Mucosa of gallbladder (tissue), 1 donor: ENCODE measurements around the gene NWD2. TPM values are rescaled to one million over a fixed set of nuclear protein-coding genes. Genes with fewer than 3 reads are reported as not detected.

ENCODE experiments used
- DNase-seq: peaks from one replicate; pipeline ENCODE4 v3.0.0-alpha.2; 2020; ENCODE audit warnings: low spot score
- total RNA-seq: library from RNA; stranded (reverse); gene quantifications from one replicate; pipeline ENCODE4 v1.2.1, GENCODE V29; 2021
- donor health status: DM: no; HTN: no; CAD: no.

NWD2 gene
- total RNA-seq, 1 donor from 2014 or later = 0.09 TPM

DNA sequence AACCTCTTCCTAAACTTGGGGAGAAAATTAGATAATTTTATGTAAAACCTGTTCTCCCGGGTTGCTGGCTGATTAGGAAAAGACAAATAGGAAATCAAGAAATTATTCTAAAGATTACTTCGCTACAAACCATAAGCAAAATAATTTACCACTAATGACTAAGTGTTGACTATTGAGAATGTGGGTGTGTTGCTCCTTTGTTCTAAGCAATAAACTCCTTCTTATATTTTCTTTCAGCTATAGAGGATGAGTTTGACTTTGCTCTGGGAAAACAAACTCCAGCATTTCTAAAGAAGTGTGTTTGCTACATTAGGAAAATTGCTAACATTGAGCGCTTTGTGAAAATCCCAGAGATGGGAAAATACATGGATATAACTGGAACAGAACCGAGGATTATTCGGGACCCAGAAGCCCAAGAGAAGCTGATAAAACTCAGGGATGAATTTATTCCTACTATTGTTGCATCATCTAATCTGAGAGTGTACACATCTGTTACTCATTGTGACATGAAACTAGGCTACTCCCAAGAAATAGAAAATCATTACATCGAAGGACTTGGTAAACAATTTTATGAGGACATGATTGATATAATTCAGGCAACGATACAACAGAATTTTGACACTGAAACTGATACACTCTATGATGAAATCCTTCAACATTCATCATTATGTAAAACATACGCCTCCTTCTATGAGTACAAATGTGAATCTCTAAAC, 194.2 kb downstream of the NWD2 start:
- no peak for DNase-seq

DNA sequence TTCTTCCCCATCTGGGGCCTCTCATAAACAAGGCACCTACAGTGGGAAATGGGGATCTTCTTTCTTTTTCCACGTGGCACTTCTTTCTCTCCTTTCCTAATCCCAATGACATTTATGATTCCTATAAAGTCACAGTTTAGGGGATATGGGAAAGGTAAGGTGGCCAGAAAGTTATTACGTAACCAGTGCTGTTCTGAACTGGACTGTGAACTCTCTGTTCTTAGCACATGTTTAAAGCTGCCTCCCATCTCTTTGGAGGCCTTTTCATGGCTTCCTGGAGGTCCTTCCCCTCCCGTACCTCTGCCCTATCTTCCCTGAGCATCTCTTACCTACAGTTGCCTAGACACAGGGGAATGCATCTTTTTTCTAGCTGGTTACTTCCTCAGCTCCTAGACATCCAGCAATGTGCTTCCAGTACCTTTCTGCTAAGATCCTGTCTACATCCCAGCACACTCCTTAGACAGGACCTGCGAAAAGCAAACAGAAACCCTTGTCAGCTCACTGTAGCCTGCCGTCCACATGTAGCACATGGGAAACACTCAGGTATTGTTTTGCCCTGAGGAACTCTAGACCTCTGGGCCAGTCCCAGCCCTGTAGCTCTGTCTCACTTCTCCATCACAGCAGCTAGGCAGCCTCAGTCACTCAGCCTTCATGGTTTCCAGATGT, 195.4 kb downstream of the NWD2 start:
- no peak for DNase-seq

DNA sequence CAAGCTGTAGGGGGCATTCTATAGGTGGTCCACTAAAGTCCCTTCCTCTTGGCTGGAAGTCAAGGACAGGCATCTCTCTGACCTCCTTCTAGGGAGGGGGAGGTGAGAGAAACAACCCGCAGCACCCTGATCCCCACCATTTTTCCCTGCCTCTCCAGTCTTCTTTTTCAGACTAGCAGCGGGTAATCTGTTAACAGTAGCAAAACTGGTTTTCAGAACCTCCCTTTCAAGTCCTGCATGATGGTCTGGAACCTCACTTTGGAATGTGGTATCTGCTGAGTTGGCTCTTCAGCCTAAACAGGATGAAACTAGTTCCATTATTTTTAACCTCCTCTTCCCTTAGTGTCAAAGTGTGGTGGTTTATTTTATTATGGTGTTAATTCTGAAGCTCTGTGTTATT, 196.0 kb downstream of the NWD2 start:
- DNase-seq = no peak

DNA sequence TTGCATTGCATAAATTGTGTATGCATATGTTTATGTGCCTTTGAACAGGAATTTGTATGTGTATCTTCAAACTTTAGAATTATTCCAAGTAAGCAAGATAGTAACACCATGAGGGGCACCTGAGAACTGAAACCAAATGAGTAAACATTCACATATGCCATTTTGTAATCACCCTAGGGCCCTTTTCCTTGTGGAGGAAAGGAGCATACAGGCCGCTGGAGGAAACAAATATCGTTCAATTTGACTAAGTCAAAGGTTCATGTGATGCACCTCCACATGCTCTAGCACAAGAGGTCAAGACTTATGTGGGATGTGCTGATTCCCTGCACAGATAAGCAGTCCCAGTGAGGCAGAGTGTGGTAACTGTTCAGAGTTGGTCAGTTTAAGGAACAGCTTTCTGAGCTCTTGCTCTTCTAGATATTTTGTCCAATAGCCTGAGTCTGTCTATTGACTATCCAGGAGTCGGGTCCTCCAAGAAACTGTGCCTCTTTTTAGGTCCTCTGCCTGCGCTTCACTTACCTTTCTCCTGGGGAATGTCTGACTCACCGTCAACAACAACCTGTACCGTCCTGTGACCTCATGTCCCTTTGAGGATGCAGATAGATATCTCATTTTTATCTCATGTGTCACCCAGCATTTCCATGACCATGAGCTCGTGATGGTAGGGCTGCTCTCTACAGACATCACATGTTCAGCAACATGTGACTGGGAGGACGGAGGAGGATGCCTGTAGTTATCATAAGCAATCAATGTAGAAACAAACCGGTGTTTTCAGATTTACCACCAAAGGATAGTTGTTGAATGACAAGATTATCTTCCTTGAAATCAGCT, 196.9 kb downstream of the NWD2 start:
- DNase-seq = peak; percentile 51

DNA sequence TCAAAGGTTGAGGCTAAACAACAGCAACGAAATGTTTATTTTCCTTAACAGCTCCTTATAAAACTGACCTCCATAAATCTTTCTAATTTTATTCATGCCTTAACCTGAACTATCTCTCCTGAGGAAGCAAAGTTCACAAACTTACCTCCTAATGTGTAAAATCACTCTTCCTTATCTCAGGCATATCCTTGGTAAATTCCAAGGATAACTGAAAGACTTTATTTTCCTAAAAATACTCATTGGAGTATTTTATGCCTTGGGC, 197.4 kb downstream of the NWD2 start:
- DNase-seq = no peak

DNA sequence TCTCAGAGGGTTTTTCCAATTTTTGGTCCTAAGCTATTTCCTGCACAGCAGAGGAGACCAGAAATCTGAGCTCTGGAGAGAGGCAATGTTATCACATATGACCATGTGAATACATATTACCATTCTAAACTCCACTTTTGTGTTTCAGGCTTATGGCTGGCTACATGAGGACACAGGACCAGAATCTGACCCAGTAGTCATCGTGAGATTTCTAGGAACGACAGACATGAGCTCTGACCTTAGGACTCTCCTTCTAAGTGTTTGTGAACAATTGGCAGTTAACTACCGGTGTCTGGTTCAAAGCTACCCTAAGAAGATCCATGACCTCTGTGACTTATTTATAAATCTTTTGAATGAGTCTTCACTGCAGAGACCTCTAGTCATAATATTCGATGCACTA, 198.6 kb downstream of the NWD2 start:
- no peak for DNase-seq

DNA sequence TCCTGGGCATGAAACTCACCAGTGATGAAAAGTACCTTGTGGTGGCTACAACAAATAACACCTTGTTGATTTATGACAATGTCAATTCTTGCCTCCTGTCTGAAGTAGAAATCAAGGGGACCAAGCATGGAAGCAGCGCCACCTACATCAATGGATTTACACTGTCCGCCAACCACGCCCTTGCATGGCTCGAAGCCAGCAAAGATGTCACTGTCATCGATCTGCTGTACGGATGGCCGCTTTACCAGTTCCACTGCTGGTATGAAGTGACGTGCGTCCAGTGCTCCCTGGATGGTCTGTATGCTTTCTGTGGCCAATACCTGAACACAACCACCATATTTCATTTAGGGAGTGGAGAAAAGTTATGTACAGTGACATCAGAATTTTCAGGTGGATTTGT, 200.5 kb downstream of the NWD2 start:
- DNase-seq = no peak

DNA sequence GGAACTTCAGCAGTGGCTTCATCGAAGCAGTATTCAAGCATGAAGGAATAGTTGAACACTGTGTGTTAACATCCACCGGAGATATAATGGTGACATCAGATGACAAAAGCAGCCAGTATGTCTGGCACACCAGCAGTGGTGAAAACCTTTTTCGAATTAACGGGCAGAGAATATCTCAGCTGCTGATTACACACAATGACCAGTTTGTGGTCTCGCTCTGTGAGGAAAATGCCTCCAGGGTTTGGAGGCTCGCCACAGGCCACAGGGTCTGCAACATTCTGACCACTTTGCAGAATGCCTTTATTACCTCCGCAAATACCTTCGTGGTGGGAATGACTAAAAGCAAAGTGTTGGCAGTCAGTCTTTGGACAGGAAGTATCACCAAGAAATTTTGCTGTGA, 201.5 kb downstream of the NWD2 start:
- DNase-seq = no peak

DNA sequence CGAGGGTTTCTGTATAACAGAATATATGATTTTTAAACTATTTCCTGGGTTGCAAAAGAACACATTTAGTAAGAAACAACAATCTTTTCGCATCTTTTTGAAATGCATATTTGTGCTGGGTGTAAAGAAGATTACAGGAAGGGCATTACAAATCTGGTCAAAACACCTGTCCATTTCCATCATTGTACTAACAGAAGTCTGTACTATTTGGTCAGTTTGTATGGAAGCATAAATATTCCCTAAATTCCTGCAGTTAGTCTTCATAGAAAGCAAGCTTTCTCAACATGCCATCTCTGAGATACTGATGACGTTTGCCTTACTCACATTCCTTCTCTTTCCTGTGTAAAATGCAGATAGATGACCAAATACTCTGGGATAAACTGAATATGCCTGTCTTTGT, 203.3 kb downstream of the NWD2 start:
- no peak for DNase-seq

DNA sequence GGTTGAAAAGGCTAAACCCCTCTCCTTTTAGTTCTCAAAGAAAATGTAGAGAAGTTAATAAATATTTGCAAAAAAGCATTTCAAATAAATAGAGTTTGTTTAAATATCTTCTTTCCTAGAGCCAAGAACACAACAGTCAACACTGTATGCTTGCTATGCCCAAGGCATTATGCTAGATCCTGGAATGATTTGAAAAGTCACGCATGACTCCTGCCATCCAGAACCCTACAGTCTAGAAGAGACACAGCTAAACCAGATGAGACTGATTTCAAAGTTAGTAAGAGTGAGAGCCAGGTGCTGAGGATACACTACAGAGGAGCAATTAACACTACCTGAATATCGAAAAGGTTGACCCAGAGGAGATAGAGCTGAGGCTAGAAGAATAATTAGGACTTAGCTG, 205.8 kb downstream of the NWD2 start:
- no peak for DNase-seq

DNA sequence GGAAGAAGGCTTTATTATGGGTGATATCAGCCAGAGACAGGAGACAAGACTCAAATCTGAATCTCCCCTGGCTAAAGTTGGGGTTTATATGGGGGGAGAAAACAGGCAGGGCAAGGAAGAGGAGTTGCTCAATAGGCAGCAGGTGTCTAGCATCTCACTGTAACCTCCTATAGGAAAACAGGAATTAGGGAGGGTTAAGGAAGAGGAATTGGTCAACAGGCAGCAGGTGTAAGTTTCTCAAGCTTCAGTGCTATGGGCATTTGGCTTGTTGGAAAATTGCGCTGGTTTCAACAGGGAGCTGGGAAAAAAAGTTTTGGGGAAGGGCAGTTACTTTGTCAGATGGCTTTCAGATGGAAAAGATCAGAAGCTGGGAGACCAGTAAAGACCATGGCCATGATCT, 206.4 kb downstream of the NWD2 start:
- no peak for DNase-seq

DNA sequence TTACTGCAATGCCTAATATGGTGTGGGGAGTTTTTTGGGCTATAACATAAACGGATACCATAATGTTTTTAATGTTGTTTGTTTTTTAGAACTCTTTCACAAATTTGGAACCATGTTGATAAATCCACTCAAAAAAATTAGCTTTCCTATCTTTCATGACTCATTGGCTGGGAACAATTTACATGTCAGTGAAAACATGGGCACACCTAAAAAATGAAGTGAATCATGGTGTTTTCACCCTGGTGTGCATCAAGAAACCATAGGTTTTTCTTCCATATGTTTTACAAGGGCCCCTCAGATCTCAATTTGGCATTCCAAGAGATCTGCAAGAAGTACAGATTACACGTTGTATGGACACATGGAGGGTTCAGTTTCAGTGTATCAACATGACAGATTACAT, 207.1 kb downstream of the NWD2 start:
- DNase-seq = no peak

DNA sequence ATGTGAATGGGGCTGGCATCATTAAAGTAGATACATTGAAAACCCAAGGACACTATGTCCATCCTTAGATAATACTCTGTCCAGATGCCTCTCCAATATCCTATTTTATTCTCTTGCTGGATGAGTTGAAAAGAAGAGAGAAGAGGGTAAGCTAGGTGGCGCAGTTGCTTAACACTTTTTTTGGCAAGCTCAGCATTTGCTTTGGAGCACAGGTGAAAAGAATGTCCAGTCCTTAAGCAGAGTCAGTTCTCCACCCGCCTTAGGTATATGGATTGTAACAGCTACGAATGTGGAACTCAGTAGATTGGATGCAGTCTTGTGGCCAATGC, 208.4 kb downstream of the NWD2 start:
- DNase-seq = peak; percentile 78

DNA sequence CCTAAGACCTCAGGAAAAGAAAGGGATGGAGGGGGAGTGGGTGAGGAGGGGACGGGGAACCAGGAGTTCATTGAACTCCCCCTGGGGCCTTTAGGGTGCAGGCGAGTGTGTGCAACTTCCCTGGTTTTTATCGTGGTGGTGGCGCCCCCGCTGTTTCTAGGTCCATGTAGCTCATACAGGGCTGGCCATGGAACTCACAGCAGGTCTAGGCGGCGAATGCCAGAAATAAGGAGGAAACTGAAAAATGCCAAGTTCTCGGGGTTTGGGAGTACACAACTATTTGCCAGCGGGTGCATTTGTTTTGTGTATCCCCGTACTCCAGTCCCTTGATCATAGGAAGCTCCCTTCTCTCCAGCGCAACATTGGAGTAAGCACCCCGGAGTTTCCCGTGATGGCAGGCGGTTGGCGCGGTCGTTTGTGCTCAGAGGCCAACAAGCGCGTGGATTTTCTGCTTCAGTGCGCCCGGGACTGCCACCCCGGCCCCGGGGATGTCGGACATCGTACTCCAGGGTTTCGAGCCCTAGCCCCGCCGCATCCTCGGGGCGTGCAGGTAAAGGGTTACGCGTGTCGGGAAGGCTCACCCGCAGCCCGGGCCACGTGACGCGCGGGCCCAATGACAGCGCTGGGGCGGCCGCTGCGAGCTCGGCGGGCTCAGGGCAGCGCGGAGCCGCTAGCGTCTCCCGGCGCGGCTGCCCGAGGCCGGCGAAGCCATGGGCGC, 208.9 kb downstream of the NWD2 start:
- DNase-seq = peak; percentile 73

DNA sequence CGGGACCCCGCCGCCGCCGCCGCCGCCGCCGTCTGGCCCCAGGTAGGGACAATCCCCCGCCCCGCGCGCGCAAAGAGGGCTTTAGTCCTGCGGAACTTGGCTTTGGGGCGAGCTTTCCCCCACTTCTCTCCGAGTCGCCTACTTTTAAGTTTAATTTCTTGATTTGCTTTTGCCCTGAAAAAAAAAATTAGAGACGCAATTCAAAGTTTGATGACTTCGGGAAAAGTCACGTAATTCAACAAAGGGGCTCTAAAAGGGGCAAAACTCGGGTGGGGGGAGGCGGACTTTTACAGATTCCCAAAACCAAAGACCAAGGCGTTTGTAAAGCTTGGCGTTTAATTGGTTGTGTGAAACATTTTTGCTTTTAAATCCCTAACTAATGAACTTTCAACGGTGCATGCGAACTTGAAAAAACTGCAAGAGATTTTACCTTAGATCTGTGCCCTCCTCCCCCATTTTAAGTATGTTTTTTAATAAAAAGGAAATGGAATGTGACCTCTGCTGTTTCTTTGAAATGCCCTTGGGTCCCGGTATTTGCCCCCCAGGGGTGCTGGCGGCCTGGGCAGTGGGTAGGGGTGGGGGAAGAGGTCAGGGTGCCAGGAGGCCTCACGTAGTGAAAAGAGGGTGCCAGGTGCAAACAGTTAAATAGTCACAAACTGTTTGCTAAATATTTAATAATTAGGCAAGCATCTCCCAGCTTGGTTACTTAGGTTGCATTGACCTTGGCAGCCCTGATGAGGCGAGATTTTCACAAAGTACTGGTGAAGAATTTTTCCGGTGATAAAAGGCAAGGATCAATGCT, 209.7 kb downstream of the NWD2 start:
- DNase-seq = no peak

DNA sequence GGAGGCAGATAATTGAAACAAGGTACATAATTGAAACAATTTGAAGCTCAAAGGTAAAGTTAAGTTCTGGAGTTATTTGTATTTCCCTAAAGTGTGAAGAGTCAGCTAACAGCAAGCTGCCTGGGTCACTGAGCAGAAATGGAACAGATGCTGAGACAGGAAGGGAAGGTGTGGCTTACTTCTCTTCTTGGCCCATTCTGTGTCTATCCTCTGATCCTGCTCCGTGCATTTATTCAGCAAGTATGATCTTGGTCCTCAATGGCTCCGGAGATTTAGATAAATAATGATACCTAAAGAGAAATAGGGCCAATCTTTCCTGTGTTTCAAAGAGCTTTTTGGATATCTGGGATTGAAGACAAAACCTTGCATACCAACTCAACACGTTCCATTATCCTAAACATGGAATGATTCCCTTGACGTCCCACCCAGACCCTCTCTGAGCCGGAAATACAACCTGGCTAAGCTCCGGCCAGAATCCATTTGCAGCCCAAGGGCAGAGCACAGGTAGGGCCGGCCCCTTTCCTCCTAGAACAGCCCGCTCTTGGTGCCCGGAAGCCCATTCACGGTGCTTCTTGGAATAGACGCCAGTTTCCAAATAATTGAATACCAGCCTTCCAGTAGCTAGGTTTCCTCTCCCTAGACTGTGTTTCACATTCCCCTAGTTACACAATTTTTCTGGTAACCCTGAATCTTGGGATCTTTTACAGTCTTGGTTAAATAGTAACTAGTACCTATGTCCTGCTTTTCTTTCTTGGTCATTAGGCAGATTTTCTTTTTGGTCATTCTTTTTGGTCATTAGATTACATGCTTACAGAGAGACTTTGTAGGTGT, 211.0 kb downstream of the NWD2 start:
- no peak for DNase-seq

DNA sequence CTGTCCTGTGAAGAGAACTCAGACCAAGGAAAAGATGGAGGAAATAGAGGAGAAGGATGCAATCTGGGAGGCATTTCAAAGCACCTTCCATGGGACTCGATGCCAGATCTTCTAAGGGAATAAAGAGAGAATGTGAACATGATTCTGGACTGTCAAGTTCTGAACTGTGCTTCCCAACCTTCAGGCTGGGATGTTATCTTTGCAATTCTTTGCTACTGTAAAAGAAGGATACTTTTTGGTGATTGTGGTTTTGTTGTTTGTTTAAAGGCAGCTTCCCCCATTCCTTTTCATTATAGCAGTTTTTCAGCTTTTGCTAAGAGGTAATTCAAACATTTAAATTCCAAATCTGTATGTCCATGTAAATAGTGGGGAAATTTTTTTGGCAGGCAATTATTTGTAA, 217.3 kb downstream of the NWD2 start:
- no peak for DNase-seq

DNA sequence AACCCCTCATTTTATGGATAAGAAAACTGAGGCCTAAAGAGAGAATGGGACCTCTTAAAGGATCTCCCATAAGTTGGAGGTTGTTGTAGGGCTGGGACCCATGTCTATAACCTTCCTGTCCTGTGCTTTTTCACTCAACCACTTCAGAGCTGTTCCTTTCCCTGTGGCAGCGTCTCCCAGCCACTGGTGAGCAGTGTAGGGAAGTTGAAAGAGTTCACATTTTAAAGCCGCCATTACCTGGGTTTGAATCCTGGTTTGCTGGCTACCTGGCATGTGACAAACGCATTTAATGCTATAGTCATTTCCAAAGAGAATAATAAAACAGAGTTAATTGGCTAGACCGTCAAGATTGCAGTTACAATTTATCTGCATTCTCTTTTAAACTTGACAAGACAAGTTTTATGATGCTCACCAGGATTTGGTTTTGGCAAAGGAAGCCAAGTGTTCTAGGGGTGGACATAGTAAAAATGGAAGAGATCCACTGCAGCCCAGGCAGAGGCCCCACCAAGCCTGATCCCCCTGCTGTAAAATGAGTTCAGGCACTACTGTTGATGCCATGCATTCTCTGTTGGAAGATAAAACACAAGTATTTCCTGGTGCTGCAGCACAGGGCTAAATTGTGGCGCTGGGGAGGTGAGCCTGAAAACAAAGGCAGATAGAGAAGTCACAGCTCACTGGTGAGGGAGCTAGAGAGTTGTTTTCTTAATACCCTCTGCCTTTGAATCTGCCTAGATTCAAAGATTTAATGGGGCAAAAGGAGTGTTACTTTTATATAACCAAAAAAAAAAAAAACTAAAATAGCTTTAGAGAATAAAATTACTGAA, 218.7 kb downstream of the NWD2 start:
- peak; percentile 22 for DNase-seq

DNA sequence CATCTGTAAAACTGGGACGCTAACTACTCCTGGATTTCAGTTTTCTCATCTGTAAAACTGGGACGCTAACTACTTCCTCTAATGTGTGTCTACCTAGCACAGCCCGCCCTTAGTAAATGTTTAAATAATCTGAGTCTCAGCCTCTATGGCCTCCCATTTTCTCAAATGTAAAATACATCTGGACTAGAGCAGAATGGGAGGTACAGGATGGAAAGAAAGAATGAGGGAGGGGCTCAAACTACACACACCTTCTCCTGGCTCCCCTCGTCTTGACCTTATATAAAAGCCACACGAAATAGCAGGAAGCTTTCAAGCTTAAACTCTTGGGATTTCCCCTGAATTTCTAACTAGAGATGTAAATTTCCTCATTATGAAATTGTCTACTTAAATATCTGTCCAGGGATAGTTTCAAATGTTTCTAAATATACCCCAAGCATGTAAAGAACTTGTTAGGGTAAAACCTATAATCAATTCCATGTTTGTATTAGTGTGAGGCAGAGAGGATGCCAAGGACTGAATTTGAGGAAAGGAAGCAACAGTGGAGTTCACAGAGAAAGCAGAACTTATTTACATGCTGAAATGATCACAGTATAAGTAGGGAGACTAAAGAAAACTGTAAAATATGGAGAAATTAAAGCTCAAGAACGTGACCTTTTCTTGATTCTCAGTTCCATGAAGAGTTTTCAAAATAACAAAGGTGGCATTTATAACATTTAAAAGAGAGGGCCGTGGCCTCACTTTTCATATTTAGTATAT, 220.0 kb downstream of the NWD2 start:
- DNase-seq = no peak
